ENCODE data around the gene TET2. TPM values are rescaled to one million over a fixed set of nuclear protein-coding genes. Genes with fewer than 3 reads are reported as not detected.

TET2 gene
- total RNA-seq, 6 experiments from 2014 or later, result 7.8 to 11.2 (median 9.9) TPM

- H3K4me3 Mint-ChIP-seq, result no peak overlapping the region
- peaks cover 12% of the 10 kb centered on the region; the same call in 1 of the 2 replicates for H3K36me3 Mint-ChIP-seq (ENCODE audit: low read depth)
- DNase-seq, result no peak
- no peak overlapping the region for H3K27ac Mint-ChIP-seq
- peaks cover 5% of the 10 kb centered on the region; the same call in 1 of the 2 replicates for H3K4me1 Mint-ChIP-seq (ENCODE audit: low read depth)
- no peaks in the 10 kb centered on the region for H3K27me3 Mint-ChIP-seq (ENCODE audit: insufficient read depth)
- no peaks in the 10 kb centered on the region for H3K9me3 Mint-ChIP-seq
- TF ChIP-seq, protein P1, sequence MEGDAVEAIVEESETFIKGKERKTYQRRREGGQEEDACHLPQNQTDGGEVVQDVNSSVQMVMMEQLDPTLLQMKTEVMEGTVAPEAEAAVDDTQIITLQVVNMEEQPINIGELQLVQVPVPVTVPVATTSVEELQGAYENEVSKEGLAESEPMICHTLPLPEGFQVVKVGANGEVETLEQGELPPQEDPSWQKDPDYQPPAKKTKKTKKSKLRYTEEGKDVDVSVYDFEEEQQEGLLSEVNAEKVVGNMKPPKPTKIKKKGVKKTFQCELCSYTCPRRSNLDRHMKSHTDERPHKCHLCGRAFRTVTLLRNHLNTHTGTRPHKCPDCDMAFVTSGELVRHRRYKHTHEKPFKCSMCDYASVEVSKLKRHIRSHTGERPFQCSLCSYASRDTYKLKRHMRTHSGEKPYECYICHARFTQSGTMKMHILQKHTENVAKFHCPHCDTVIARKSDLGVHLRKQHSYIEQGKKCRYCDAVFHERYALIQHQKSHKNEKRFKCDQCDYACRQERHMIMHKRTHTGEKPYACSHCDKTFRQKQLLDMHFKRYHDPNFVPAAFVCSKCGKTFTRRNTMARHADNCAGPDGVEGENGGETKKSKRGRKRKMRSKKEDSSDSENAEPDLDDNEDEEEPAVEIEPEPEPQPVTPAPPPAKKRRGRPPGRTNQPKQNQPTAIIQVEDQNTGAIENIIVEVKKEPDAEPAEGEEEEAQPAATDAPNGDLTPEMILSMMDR (IDR thresholded peaks at IDR 0.05), result no peak
Measured at GRCh38 chr4:105166066-105166465, 19.4 kb downstream of the TET2 start.

- no peaks in the 10 kb centered on the region for H3K4me1 Mint-ChIP-seq (ENCODE audit: low read depth)
- peaks cover 14% of the 10 kb centered on the region; the same call in 1 of the 2 replicates for H3K36me3 Mint-ChIP-seq (ENCODE audit: low read depth)
- TF ChIP-seq, protein P1 (IDR thresholded peaks at IDR 0.05), result no peak
- no peaks in the 10 kb centered on the region for H3K27me3 Mint-ChIP-seq (ENCODE audit: insufficient read depth)
- H3K27ac Mint-ChIP-seq, result no peak overlapping the region
- no peak for DNase-seq
- no peak overlapping the region for H3K4me3 Mint-ChIP-seq
- no peaks in the 10 kb centered on the region for H3K9me3 Mint-ChIP-seq
Measured at GRCh38 chr4:105170711-105171110, 24.0 kb downstream of the TET2 start.

- Mint-ChIP-seq H3K27ac (no peak overlapping the region), H3K4me1 (ENCODE audit: low read depth) (no peaks in the 10 kb centered on the region), H3K36me3 (ENCODE audit: low read depth) (peaks cover 24% of the 10 kb centered on the region; the same call in 1 of the 2 replicates), H3K27me3 (ENCODE audit: insufficient read depth) (no peaks in the 10 kb centered on the region), H3K9me3 (no peaks in the 10 kb centered on the region), H3K4me3 (no peak overlapping the region)
- TF ChIP-seq, protein P1 (IDR thresholded peaks at IDR 0.05), result no peak
- DNase-seq, result no peak
Measured at GRCh38 chr4:105171912-105172311, 25.2 kb downstream of the TET2 start.

DNA sequence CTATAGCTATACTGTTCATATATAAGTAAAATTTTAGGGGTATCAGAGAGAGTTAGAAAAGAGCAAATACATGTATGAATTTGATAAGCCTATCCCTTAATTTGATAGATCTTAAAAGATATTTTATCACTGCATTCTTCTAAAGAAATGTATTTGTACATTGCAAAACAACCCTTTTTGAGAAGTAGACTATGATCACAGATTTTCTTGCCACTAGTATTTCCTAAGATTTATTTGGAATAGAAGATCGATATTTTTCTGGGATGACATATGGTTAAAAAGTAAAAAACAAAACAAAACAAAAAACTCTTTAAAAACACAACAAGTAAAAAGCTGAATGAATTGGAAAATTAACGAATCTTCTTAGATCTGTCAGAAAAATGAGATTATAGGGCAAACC lies 27.4 kb downstream of the TET2 start:
- H3K27me3 Mint-ChIP-seq (ENCODE audit: insufficient read depth), result no peaks in the 10 kb centered on the region
- H3K4me3 Mint-ChIP-seq, result no peak overlapping the region
- H3K27ac Mint-ChIP-seq, result no peak overlapping the region
- peaks cover 2% of the 10 kb centered on the region for H3K4me1 Mint-ChIP-seq (ENCODE audit: low read depth)
- no peak for DNase-seq
- peaks cover 17% of the 10 kb centered on the region; the same call in 1 of the 2 replicates for H3K36me3 Mint-ChIP-seq (ENCODE audit: low read depth)
- TF ChIP-seq, protein P1 (IDR thresholded peaks at IDR 0.05), result no peak
- H3K9me3 Mint-ChIP-seq, result no peaks in the 10 kb centered on the region

DNA sequence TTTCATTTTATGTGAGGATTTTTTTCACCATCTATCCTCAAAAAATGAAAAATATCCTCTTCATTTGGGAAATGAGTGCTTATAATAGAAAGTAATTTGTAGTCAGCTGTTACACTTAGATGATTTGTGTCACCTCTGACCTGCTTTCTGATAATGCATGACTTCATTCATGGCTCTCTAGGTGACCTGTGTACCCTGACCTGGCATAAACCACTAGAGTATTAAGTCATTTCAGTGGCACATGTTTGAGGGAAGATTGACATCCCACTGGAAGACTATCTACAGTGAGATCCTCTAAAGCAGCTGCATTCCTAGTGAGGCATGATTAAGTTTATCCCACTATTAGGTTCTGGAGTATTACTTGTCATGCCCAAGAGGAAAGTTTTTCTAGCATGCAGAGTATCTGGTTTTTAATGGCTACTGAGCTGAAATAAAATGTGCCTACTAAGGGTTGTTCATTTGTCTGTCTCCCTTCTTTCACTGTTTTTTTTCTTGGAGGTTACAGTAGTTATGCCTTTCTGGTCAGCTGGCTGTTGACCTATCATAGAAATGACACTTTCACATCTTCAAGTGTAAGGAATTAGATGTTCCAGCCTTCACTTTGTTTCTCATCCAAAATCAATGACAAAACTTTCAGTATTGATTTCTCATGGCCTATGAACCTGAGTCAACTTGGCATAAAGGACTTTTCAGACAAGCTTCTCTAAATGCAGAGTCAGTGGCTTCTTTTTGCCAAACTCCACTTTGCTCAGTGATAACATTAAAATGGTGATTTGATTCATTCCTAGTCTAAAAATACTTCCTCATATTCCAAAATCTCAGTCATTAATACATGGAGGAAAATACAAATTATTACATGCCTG lies 33.1 kb downstream of the TET2 start:
- H3K36me3 Mint-ChIP-seq (ENCODE audit: low read depth), result peaks cover 21% of the 10 kb centered on the region
- H3K4me1 Mint-ChIP-seq (ENCODE audit: low read depth), result peaks cover 36% of the 10 kb centered on the region
- DNase-seq, result peak; percentile 2
- H3K27ac Mint-ChIP-seq, result no peak overlapping the region
- TF ChIP-seq, protein P1 (IDR thresholded peaks at IDR 0.05), result no peak
- no peak overlapping the region for H3K4me3 Mint-ChIP-seq
- no peaks in the 10 kb centered on the region; the same call in 1 of the 2 replicates for H3K27me3 Mint-ChIP-seq (ENCODE audit: insufficient read depth)
- H3K9me3 Mint-ChIP-seq, result no peaks in the 10 kb centered on the region
